HUES6 (cell line): Measurements from ENCODE around the gene TMX1.
"Not testable (repeated sequence)": the region's sequence is repeated elsewhere in the genome, so short reads cannot be mapped to it uniquely, and the experiment has no call there.

Source experiments
- H3K27ac ChIP-seq: 2 replicates; pipeline ENCODE4 v1.7.0; 2013; ENCODE audit warnings: low read depth, mild to moderate bottlenecking, low read length, inconsistent platforms
- H3K27me3 ChIP-seq: 2 replicates; pipeline ENCODE4 v1.6.1; 2013; ENCODE audit warnings: low read length; ENCODE audit not compliant: control insufficient read depth, insufficient read depth
- H3K36me3 ChIP-seq: 2 replicates; pipeline ENCODE4 v1.6.1; 2013; ENCODE audit warnings: low read length; ENCODE audit not compliant: control insufficient read depth, insufficient read depth
- H3K4me1 ChIP-seq: 2 replicates; pipeline ENCODE4 v1.6.1; 2013; ENCODE audit warnings: low read length; ENCODE audit not compliant: control insufficient read depth, insufficient read depth
- H3K4me3 ChIP-seq: 2 replicates; pipeline ENCODE4 v1.5.1; 2013; ENCODE audit warnings: low read depth, low read length
- H3K9ac ChIP-seq: one replicate; pipeline ENCODE4 v1.6.1; 2013; ENCODE audit warnings: mild to moderate bottlenecking, low read length
- H3K9me3 ChIP-seq: 2 replicates; pipeline ENCODE4 v1.6.1; 2013; ENCODE audit warnings: low read depth, low read length; ENCODE audit not compliant: control insufficient read depth, insufficient read depth

The TMX1 gene

DNA sequence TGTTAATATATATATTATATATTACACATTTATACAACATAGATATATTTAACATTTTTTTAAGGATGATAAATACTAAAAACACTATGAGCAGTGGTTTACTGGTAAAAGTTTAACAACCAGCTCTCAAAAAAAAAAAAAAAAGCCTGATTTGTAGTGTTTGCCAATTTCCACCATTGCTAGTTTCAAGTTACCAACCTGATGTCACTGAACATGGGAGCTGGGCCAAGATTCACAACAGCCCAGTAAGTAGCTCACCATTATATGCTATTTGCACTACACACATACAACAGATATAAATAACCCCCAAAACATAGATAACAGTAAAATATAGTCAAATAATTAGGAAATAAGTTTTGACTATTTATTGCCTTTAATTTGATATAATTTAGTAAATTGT lies 28.9 kb upstream of the TMX1 start:
- H3K27ac ChIP-seq = no peak overlapping the region
- no peaks in the 10 kb centered on the region for H3K27me3 ChIP-seq
- H3K4me3 ChIP-seq = no peak overlapping the region
- H3K4me1 ChIP-seq = no peaks in the 10 kb centered on the region; the same call in 1 of the 2 replicates
- H3K36me3 ChIP-seq = no peaks in the 10 kb centered on the region
- no peak overlapping the region for H3K9ac ChIP-seq
- H3K9me3 ChIP-seq = no peaks in the 10 kb centered on the region

DNA sequence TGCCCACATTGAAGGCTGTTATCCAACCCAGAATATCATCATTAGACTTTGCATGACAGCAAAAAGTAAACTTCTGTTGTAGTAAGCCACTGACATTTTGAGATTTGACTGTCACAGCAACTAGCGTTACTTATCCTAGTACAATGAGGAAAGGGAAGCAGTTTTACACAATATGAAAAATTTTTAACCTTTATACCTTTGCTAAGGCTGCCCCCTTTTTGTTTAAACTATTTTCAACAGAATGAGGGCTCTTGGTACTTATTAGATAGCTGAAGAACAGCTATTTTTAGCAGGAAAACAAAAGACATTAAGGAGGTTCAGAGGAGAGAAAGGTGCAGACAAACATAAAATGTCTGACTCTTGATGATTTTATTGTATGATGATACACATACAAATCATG lies 23.4 kb upstream of the TMX1 start:
- Histone ChIP-seq H3K9ac (no peak overlapping the region), H3K4me1 (no peaks in the 10 kb centered on the region), H3K27ac (no peak overlapping the region), H3K36me3 (no peaks in the 10 kb centered on the region), H3K9me3 (peaks cover under 1% of the 10 kb centered on the region), H3K4me3 (no peak overlapping the region), H3K27me3 (no peaks in the 10 kb centered on the region)

DNA sequence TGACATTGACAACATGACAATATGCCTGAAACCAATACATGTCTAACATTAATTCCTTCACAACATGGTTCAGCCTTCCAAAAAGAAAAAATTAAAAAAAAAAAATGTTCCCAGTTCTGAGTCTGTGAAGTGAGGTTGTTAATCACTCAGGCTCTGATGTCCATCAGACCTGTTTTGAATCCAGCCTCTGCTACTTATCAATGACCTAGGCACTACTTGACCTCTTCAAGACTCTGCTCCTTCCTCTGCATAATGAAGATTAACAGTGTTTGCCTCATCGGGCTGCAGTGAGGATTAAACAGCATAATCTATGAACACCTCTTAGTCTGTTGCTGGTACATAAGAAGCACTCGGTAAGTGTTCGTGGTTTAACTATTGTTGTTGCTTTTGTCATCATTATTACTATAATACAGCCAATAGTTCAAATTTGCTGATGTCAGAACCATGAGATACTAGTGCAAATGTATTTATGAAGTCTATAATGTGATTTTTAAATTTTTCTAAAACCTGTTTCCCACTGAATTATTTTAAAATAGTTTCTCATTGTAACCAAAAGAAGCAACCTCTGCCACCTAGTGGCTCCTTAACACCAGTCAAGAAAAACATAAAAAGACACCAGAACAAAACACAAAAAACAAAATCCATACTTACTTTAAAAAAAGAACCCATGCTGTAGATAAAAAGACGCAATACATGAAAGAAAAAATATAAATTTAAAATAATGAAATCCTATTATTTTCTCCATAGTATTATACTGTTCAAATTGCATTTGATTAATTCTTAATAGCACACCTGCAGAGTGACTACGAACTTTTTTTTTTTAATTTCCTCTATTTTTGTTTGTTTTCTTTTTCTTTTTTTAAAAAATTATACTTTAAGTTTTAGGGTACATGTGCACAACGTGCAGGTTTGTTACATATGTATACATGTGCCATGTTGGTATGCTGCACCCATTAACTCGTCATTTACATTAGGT lies 20.3 kb upstream of the TMX1 start:
- Histone ChIP-seq H3K4me1 (no peaks in the 10 kb centered on the region), H3K36me3 (no peaks in the 10 kb centered on the region), H3K27me3 (no peaks in the 10 kb centered on the region), H3K4me3 (no peak overlapping the region), H3K9ac (no peak overlapping the region), H3K9me3 (peaks cover 13% of the 10 kb centered on the region), H3K27ac (no peak overlapping the region)

- H3K27me3 ChIP-seq, H3K9ac ChIP-seq, H3K36me3 ChIP-seq, H3K4me1 ChIP-seq, H3K27ac ChIP-seq, H3K4me3 ChIP-seq: not testable (repeated sequence)
- peaks cover 13% of the 10 kb centered on the region for H3K9me3 ChIP-seq
These were observed 16.6 kb upstream of the TMX1 start for GRCh38 chr14:51223463-51223862.

DNA sequence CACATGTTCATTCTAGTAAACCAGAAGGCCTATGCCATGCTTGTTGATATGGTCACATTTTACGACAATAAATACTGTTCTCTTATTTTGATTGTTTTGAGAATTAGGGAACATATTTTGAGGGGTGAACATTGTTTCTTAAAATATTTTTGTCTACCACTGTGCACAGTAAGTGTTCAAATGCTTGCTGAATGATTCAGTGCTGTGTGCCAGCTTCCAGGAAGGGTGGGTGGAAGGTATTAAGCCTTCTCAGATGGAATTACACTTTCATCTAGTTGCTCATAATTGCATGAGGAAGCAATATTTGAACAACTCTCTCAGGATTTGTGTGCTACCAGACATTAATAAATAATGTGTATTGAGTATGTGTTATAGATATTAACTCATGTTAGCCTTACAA lies 15.5 kb upstream of the TMX1 start:
- Histone ChIP-seq H3K27ac (no peak overlapping the region), H3K9ac (no peak overlapping the region), H3K4me3 (no peak overlapping the region), H3K4me1 (no peaks in the 10 kb centered on the region), H3K36me3 (no peaks in the 10 kb centered on the region), H3K27me3 (no peaks in the 10 kb centered on the region), H3K9me3 (peaks cover 13% of the 10 kb centered on the region)

DNA sequence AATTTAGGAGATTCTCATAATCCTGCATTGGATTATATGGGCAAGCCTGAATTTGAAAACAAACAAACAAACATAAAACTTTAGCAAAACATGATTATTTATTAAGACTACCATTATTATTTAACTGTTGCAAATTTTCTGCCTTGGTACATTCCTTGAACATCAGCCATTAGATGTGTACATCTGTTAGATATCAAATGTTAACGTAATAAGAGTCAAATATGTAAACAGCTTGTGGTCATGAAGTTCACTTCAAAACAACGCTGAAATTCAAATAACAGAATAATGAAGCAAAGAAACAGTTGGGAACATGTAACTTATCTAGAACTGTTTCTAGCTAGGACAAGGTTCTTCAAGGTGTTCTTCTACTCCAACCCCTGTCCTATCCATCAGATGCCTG lies 14.3 kb upstream of the TMX1 start:
- Histone ChIP-seq H3K27ac (no peak overlapping the region), H3K4me1 (no peaks in the 10 kb centered on the region), H3K9ac (no peak overlapping the region), H3K27me3 (no peaks in the 10 kb centered on the region), H3K9me3 (peaks cover 13% of the 10 kb centered on the region), H3K4me3 (no peak overlapping the region), H3K36me3 (no peaks in the 10 kb centered on the region)

DNA sequence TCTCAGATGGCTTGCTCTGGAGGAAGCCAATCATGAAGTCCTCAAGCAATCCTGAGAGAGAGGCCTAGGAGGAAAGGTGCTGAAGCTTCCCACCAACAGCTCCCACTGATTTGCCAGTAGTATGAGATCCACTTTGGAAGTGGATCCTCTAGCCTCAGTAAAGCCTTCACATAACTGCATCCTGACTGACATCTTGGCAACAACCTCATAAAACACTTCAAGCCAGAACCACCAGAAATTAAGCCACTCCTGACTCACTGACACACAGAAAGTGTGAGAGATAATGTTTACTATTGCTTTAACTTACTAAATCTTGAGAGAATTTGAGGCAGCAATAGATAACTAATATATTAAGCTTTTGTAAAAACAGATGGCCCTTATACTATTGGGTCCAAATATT lies 11.7 kb upstream of the TMX1 start:
- no peaks in the 10 kb centered on the region for H3K36me3 ChIP-seq
- no peaks in the 10 kb centered on the region for H3K27me3 ChIP-seq
- H3K27ac ChIP-seq = no peak overlapping the region
- H3K4me3 ChIP-seq = no peak overlapping the region
- no peaks in the 10 kb centered on the region for H3K4me1 ChIP-seq
- H3K9ac ChIP-seq = no peak overlapping the region
- H3K9me3 ChIP-seq = no peaks in the 10 kb centered on the region

GRCh38 chr14:51228890-51229289 lies 11.2 kb upstream of the TMX1 start:
- Histone ChIP-seq H3K4me1 (no peaks in the 10 kb centered on the region), H3K9ac (no peak overlapping the region), H3K27ac (no peak overlapping the region), H3K36me3 (no peaks in the 10 kb centered on the region), H3K9me3 (no peaks in the 10 kb centered on the region), H3K4me3 (no peak overlapping the region), H3K27me3 (no peaks in the 10 kb centered on the region)

- Histone ChIP-seq H3K36me3 (no peaks in the 10 kb centered on the region), H3K4me3 (no peak overlapping the region), H3K9me3 (no peaks in the 10 kb centered on the region), H3K27ac (no peak overlapping the region), H3K9ac (no peak overlapping the region), H3K27me3 (no peaks in the 10 kb centered on the region), H3K4me1 (peaks cover 3% of the 10 kb centered on the region; the same call in 1 of the 2 replicates)
These were observed 3.7 kb upstream of the TMX1 start for GRCh38 chr14:51236314-51236713.

DNA sequence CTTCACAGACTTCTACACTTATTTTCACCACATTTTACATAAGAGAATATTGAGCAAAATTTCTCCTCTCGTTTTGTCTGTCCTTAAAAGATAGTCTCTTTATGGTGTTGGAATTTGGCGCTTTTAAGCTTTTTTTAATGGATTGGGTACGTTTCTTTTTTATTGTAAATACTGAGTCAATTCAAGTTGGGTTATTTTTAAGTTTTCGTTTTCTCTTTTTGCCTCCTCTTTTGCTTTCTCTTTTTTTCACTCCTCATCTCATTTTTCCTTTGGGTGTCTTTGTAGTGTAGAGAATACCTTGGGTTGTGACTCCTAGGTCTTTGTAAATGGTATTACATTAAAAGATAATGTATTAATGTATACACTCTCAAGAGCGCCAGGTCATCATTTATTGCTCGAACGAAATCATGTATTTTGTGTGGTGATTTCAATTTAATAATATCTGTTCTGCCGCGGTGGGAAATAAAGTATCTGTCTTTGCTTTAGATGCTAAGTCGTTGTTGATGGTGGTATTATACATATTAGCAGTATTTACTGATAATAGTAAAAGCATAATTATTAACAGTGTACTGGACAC lies 845 bp downstream of the TMX1 start:
- Histone ChIP-seq H3K9me3 (no peaks in the 10 kb centered on the region), H3K36me3 (peaks cover 20% of the 10 kb centered on the region), H3K9ac (peak overlapping the region; percentile 97), H3K27ac (peak overlapping the region; percentile 85; the same call in 1 of the 2 replicates), H3K4me3 (peak overlapping the region; percentile 94), H3K4me1 (peaks cover 29% of the 10 kb centered on the region), H3K27me3 (no peaks in the 10 kb centered on the region)
